Neural progenitor cell (in vitro differentiated cells): ENCODE measurements around the gene PDE1C. TPM values are rescaled to one million over a fixed set of nuclear protein-coding genes. Genes with fewer than 3 reads are reported as not detected.

Experiments used
- DNase-seq: peaks from one replicate; pipeline ENCODE4 v3.0.0-alpha.2; 2016; ENCODE audit warnings: low spot score
- H2AFZ ChIP-seq: fragments of 200-600 bp; sonication (generic); replicated peaks from 2 replicates; pipeline ENCODE4 v1.6.1; 2016; ENCODE audit warnings: antibody characterized with exemption
- H3F3A ChIP-seq: fragments of 200-600 bp; sonication (generic); 2 replicates; pipeline ENCODE4 v1.6.1; 2016; ENCODE audit warnings: antibody characterized with exemption, low read depth
- H3K27ac ChIP-seq: fragments of 200-600 bp; sonication (generic); 2 replicates; pipeline ENCODE4 v1.5.1; 2016; ENCODE audit warnings: mild to moderate bottlenecking
- H3K27me3 ChIP-seq: fragments of 200-600 bp; sonication (generic); 2 replicates; pipeline ENCODE4 v1.6.1; 2016; ENCODE audit warnings: mild to moderate bottlenecking, moderate library complexity
- H3K36me3 ChIP-seq: fragments of 200-600 bp; sonication (generic); 2 replicates; pipeline ENCODE4 v1.5.1; 2016
- H3K4me1 ChIP-seq: fragments of 200-600 bp; sonication (generic); 2 replicates; pipeline ENCODE4 v1.6.1; 2016; ENCODE audit warnings: mixed run types
- H3K4me2 ChIP-seq: fragments of 200-600 bp; sonication (generic); 2 replicates; pipeline ENCODE4 v1.6.1; 2016
- H3K4me3 ChIP-seq: fragments of 200-600 bp; sonication (generic); 2 replicates; pipeline ENCODE4 v1.5.1; 2016
- H3K79me2 ChIP-seq: fragments of 200-600 bp; sonication (generic); 2 replicates; pipeline ENCODE4 v1.6.1; 2016; ENCODE audit warnings: low read depth
- H3K9ac ChIP-seq: fragments of 200-600 bp; sonication (generic); 2 replicates; pipeline ENCODE4 v1.6.1; 2016
- H3K9me3 ChIP-seq: fragments of 200-600 bp; sonication (generic); 2 replicates; pipeline ENCODE4 v1.5.1; 2016; ENCODE audit warnings: low read depth
- H4K20me1 ChIP-seq: fragments of 200-600 bp; sonication (generic); 2 replicates; pipeline ENCODE4 v1.6.1; 2016; ENCODE audit warnings: low read depth
- H3K27ac Mint-ChIP-seq: 3 replicates; pipeline ENCODE4 v1.8.0; 2021; ENCODE audit warnings: mixed read lengths
- H3K27me3 Mint-ChIP-seq: 2 replicates; pipeline ENCODE4 v1.8.0; 2022; ENCODE audit warnings: low read depth, mild to moderate bottlenecking, inconsistent platforms, moderate library complexity, mixed read lengths; ENCODE audit not compliant: insufficient read depth
- H3K36me3 Mint-ChIP-seq: 3 replicates; pipeline ENCODE4 v1.8.0; 2021; ENCODE audit warnings: mixed read lengths
- H3K4me1 Mint-ChIP-seq: 3 replicates; pipeline ENCODE4 v1.8.0; 2021; ENCODE audit warnings: mixed read lengths
- H3K4me3 Mint-ChIP-seq: 3 replicates; pipeline ENCODE4 v1.8.0; 2021; ENCODE audit warnings: mild to moderate bottlenecking, moderate library complexity, mixed read lengths
- H3K9me3 Mint-ChIP-seq: 3 replicates; pipeline ENCODE4 v1.8.0; 2020; ENCODE audit warnings: mixed read lengths
- EZH2 ChIP-seq: fragments of 200-600 bp; sonication (generic); IDR thresholded peaks from 2 replicates; pipeline ENCODE4 v1.6.1; 2017; ENCODE audit warnings: antibody characterized with exemption, mild to moderate bottlenecking, moderate library complexity
- EZH2phosphoT487 ChIP-seq: fragments of 200-600 bp; sonication (generic); IDR thresholded peaks from 2 replicates; pipeline ENCODE4 v1.6.1; 2017; ENCODE audit warnings: antibody characterized with exemption
- total RNA-seq: library from RNA; depleted of rRNA; stranded (reverse); fragments of >200 nt; gene quantifications from 2 replicates; pipeline ENCODE4 v1.2.3, GENCODE V29; 2015; ENCODE audit warnings: low replicate concordance
- TF ChIP-seq, protein P1 (sequence below): fragments of 200-600 bp; sonication (generic); IDR thresholded peaks from 2 replicates; pipeline ENCODE4 v1.5.1; 2017; ENCODE audit warnings: antibody characterized with exemption, mild to moderate bottlenecking

Gene PDE1C
- total RNA-seq, 1 donor from 2014 or later: 0.54 TPM

- no peak for DNase-seq
- Mint-ChIP-seq H3K4me1 (peaks cover 18% of the 10 kb centered on the region), H3K27ac (no peak overlapping the region), H3K36me3 (no peaks in the 10 kb centered on the region), H3K9me3 (no peaks in the 10 kb centered on the region), H3K27me3 (peaks cover 2% of the 10 kb centered on the region), H3K4me3 (no peak overlapping the region)
- H3K9me3 ChIP-seq: no peaks in the 10 kb centered on the region
- H3K4me3 ChIP-seq: no peak overlapping the region
- no peaks in the 10 kb centered on the region for H3K27me3 ChIP-seq
- peaks cover 6% of the 10 kb centered on the region for H3F3A ChIP-seq
- H3K36me3 ChIP-seq: no peaks in the 10 kb centered on the region
- peaks cover 26% of the 10 kb centered on the region for H3K4me1 ChIP-seq
- H3K9ac ChIP-seq: no peak overlapping the region
- peak overlapping the region; percentile 45 for H3K4me2 ChIP-seq
- H3K79me2 ChIP-seq: no peaks in the 10 kb centered on the region
- H3K27ac ChIP-seq: no peak overlapping the region
- H2AFZ ChIP-seq: no peak overlapping the region
- TF ChIP-seq EZH2 (no peak), EZH2phosphoT487 (no peak)
- TF ChIP-seq, protein P1, sequence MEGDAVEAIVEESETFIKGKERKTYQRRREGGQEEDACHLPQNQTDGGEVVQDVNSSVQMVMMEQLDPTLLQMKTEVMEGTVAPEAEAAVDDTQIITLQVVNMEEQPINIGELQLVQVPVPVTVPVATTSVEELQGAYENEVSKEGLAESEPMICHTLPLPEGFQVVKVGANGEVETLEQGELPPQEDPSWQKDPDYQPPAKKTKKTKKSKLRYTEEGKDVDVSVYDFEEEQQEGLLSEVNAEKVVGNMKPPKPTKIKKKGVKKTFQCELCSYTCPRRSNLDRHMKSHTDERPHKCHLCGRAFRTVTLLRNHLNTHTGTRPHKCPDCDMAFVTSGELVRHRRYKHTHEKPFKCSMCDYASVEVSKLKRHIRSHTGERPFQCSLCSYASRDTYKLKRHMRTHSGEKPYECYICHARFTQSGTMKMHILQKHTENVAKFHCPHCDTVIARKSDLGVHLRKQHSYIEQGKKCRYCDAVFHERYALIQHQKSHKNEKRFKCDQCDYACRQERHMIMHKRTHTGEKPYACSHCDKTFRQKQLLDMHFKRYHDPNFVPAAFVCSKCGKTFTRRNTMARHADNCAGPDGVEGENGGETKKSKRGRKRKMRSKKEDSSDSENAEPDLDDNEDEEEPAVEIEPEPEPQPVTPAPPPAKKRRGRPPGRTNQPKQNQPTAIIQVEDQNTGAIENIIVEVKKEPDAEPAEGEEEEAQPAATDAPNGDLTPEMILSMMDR: no peak
- no peaks in the 10 kb centered on the region for H4K20me1 ChIP-seq
Measured at GRCh38 chr7:31851119-31851518, 219.1 kb downstream of the PDE1C start.

GRCh38 chr7:31850601-31851000 lies 219.6 kb downstream of the PDE1C start:
- no peaks in the 10 kb centered on the region for H3K79me2 ChIP-seq
- peaks cover 2% of the 10 kb centered on the region for H3K27me3 Mint-ChIP-seq
- H3F3A ChIP-seq: peaks cover 6% of the 10 kb centered on the region
- no peak overlapping the region for H3K9ac ChIP-seq
- no peaks in the 10 kb centered on the region for H4K20me1 ChIP-seq
- TF ChIP-seq EZH2phosphoT487 (no peak), EZH2 (no peak)
- TF ChIP-seq, protein P1: no peak
- H3K27ac ChIP-seq: peak overlapping the region; percentile 38
- H3K27ac Mint-ChIP-seq: no peak overlapping the region
- peak; percentile 28 for DNase-seq
- H2AFZ ChIP-seq: peak overlapping the region; percentile 64
- H3K36me3 ChIP-seq: no peaks in the 10 kb centered on the region
- H3K9me3 Mint-ChIP-seq: no peaks in the 10 kb centered on the region
- peaks cover 21% of the 10 kb centered on the region for H3K4me1 ChIP-seq
- peak overlapping the region; percentile 45 for H3K4me2 ChIP-seq
- peaks cover 14% of the 10 kb centered on the region for H3K4me1 Mint-ChIP-seq
- H3K27me3 ChIP-seq: no peaks in the 10 kb centered on the region
- no peaks in the 10 kb centered on the region for H3K36me3 Mint-ChIP-seq
- H3K4me3 ChIP-seq: no peak overlapping the region
- no peaks in the 10 kb centered on the region for H3K9me3 ChIP-seq
- H3K4me3 Mint-ChIP-seq: no peak overlapping the region

DNA sequence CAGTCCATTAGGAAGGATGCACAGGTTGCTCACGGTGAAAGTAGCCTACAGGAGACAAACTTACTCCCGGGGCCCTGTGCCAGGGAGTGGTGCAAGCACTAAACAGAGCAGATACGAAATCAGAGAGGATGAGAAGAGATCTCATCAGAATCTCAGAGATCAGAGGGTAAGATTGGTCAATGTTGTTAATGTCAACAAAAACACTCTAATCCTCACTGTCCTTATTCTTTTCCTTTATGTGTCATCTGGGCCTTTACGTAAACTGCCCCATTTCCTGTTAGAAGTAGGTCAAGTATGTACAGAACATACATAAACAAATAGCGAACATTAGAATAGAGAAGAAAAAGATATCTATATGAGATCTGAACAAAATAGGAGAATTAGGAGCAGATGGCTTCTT lies 220.1 kb downstream of the PDE1C start:
- Histone ChIP-seq H3K4me3 (no peak overlapping the region), H2AFZ (no peak overlapping the region), H3K27me3 (no peaks in the 10 kb centered on the region), H4K20me1 (no peaks in the 10 kb centered on the region), H3K36me3 (no peaks in the 10 kb centered on the region), H3K27ac (peak overlapping the region; percentile 38), H3K4me1 (peaks cover 21% of the 10 kb centered on the region), H3K9me3 (no peaks in the 10 kb centered on the region), H3F3A (peaks cover 6% of the 10 kb centered on the region), H3K9ac (no peak overlapping the region), H3K4me2 (peak overlapping the region; percentile 45), H3K79me2 (no peaks in the 10 kb centered on the region)
- DNase-seq: no peak
- Mint-ChIP-seq H3K36me3 (no peaks in the 10 kb centered on the region), H3K4me1 (peaks cover 14% of the 10 kb centered on the region), H3K4me3 (no peak overlapping the region), H3K9me3 (peaks cover 4% of the 10 kb centered on the region), H3K27ac (no peak overlapping the region), H3K27me3 (peaks cover 2% of the 10 kb centered on the region)
- TF ChIP-seq, protein P1: no peak
- TF ChIP-seq EZH2phosphoT487: no peak
- no peak for TF ChIP-seq EZH2
